H1 (cell line): Measurements from ENCODE around the gene NPR2. TPM values are rescaled to one million over a fixed set of nuclear protein-coding genes. Genes with fewer than 3 reads are reported as not detected.

Experiments
- CTCF ChIA-PET: fragments of 300-600 bp; sonication (Branson Sonifier 250); formaldehyde crosslinking; loops from one replicate; lab custom pipeline; 2021; ENCODE audit not compliant: partially characterized antibody; lab: Charles Lee
- POLR2A ChIA-PET: fragments of 300-600 bp; sonication (Branson Sonifier 250); formaldehyde crosslinking; loops from one replicate; lab custom pipeline; 2021; ENCODE audit warnings: inconsistent platforms; ENCODE audit not compliant: partially characterized antibody; lab: Charles Lee
- DNase-seq, 2 experiments: peaks; one replicate each; pipeline versions ENCODE4 v3.0.0 to v3.0.0-alpha.2; 2010 to 2022; ENCODE audit warnings: low spot score in 2 of 2, low read depth in 1 of 2, mixed read lengths in 1 of 2
- FAIRE-seq: peaks from 2 replicates; lab custom pipeline; 2011; peaks lifted over from hg19 to GRCh38; lab: Jason Lieb, UNC
- H2AFZ ChIP-seq: 2 replicates; pipeline ENCODE4 v1.8.1; 2012; ENCODE audit warnings: low read length, inconsistent platforms
- H2AK5ac ChIP-seq: 2 replicates; pipeline ENCODE4 v1.6.1; 2013; ENCODE audit warnings: low read depth, low read length
- H2BK120ac ChIP-seq: replicated peaks from 2 replicates; pipeline ENCODE3; 2013; ENCODE audit warnings: low read depth, low read length, inconsistent platforms
- H2BK12ac ChIP-seq: 2 replicates; pipeline ENCODE4 v1.6.1; 2013; ENCODE audit warnings: low read depth, low read length
- H2BK15ac ChIP-seq: 2 replicates; pipeline ENCODE4 v1.6.1; 2013; ENCODE audit warnings: low read length
- H2BK20ac ChIP-seq: 2 replicates; pipeline ENCODE4 v1.6.1; 2013; ENCODE audit warnings: low read length
- H2BK5ac ChIP-seq: 2 replicates; pipeline ENCODE4 v1.6.1; 2013; ENCODE audit warnings: low read depth, low read length
- H3K14ac ChIP-seq: 2 replicates; pipeline ENCODE4 v1.6.1; 2013; ENCODE audit warnings: inconsistent platforms; ENCODE audit not compliant: insufficient read length
- H3K18ac ChIP-seq: 2 replicates; pipeline ENCODE4 v1.6.1; 2013; ENCODE audit warnings: low read length; ENCODE audit errors: extremely low read depth
- H3K23ac ChIP-seq: 2 replicates; pipeline ENCODE4 v1.6.1; 2013; ENCODE audit warnings: inconsistent platforms; ENCODE audit not compliant: insufficient read length
- H3K23me2 ChIP-seq: 2 replicates; pipeline ENCODE4 v1.6.1; 2013; ENCODE audit warnings: low read depth, low read length
- H3K27ac ChIP-seq: 2 replicates; pipeline ENCODE4 v1.6.1; 2011; ENCODE audit warnings: low read depth, low read length, inconsistent platforms
- H3K27me3 ChIP-seq, 4 experiments: replicated peaks in 1 of 4; 1 replicate in 1 of 4; 2 replicates in 3 of 4; pipeline versions ENCODE4 v1.6.1 to v1.8.1; 2011 to 2013; ENCODE audit warnings: low read length in 3 of 4, mild to moderate bottlenecking in 3 of 4, inconsistent platforms in 2 of 4, mixed read lengths in 2 of 4, moderate library complexity in 1 of 4; ENCODE audit not compliant: control insufficient read depth in 3 of 4, insufficient read depth in 3 of 4; ENCODE audit errors: extremely low read depth in 1 of 4
- H3K36me3 ChIP-seq, 4 experiments: 2 replicates each; pipeline versions ENCODE4 v1.6.1 to v1.8.1; 2011 to 2013; ENCODE audit warnings: mild to moderate bottlenecking in 4 of 4, low read length in 3 of 4, moderate library complexity in 2 of 4, control low read depth in 1 of 4, inconsistent platforms in 1 of 4; ENCODE audit not compliant: insufficient read depth in 4 of 4, control insufficient read depth in 2 of 4
- H3K4ac ChIP-seq: replicated peaks from 2 replicates; pipeline ENCODE3; 2013; ENCODE audit warnings: low read length, low read depth, mixed read lengths, inconsistent platforms; ENCODE audit not compliant: insufficient read length
- H3K4me1 ChIP-seq, 4 experiments: replicated peaks in 1 of 4; 1 replicate in 1 of 4; 2 replicates in 3 of 4; pipeline versions ENCODE4 v1.6.1 to v1.8.1; 2011 to 2013; ENCODE audit warnings: low read length in 3 of 4, inconsistent platforms in 2 of 4, mixed read lengths in 1 of 4; ENCODE audit not compliant: insufficient read depth in 4 of 4, control insufficient read depth in 3 of 4
- H3K4me2 ChIP-seq, 2 experiments: 2 replicates each; pipeline versions ENCODE4 v1.6.1 to v1.8.1; 2011 to 2013; ENCODE audit warnings: low read depth in 2 of 2, low read length in 2 of 2, control low read depth in 1 of 2, inconsistent platforms in 1 of 2, mild to moderate bottlenecking in 1 of 2; ENCODE audit not compliant: insufficient read depth in 1 of 2
- H3K4me3 ChIP-seq, 4 experiments: fragments of 200-600, 300-600 bp in 1 of 4; sonication (generic), shearing (Covaris generic), sonication (Bioruptor Twin) in 1 of 4; 2 replicates each; pipeline versions ENCODE4 v1.5.1 to v1.8.1; 2011 to 2016; ENCODE audit warnings: low read length in 4 of 4, low read depth in 3 of 4, control low read depth in 2 of 4, inconsistent platforms in 2 of 4, mild to moderate bottlenecking in 2 of 4, mixed read lengths in 1 of 4, moderate library complexity in 1 of 4; ENCODE audit not compliant: insufficient read depth in 2 of 4; ENCODE audit errors: extremely low read depth in 1 of 4
- H3K56ac ChIP-seq: replicated peaks from 2 replicates; pipeline ENCODE3; 2013; ENCODE audit warnings: low read depth, mild to moderate bottlenecking, mixed read lengths, low read length, inconsistent platforms; ENCODE audit not compliant: insufficient read length
- H3K79me1 ChIP-seq: 2 replicates; pipeline ENCODE4 v1.6.1; 2013; ENCODE audit warnings: low read depth, low read length, control low read depth
- H3K79me2 ChIP-seq, 2 experiments: 2 replicates each; pipeline versions ENCODE4 v1.6.1 to v1.8.1; 2012 to 2013; ENCODE audit warnings: low read length in 2 of 2, mild to moderate bottlenecking in 2 of 2, inconsistent platforms in 1 of 2; ENCODE audit not compliant: insufficient read depth in 2 of 2, control insufficient read depth in 1 of 2
- H3K9ac ChIP-seq, 4 experiments: replicated peaks in 1 of 4; 1 replicate in 1 of 4; 2 replicates in 3 of 4; pipeline versions ENCODE4 v1.6.1 to v1.8.1; 2011 to 2013; ENCODE audit warnings: low read depth in 3 of 4, low read length in 3 of 4, control low read depth in 2 of 4, mild to moderate bottlenecking in 2 of 4, moderate library complexity in 2 of 4, inconsistent platforms in 1 of 4; ENCODE audit errors: extremely low read depth in 1 of 4
- H3K9me3 ChIP-seq, 2 experiments: 2 replicates each; pipeline versions ENCODE4 v1.6.1 to v1.8.1; 2012 to 2013; ENCODE audit warnings: mild to moderate bottlenecking in 2 of 2, moderate library complexity in 2 of 2, control low read depth in 1 of 2, inconsistent platforms in 1 of 2, low read depth in 1 of 2, low read length in 1 of 2, mixed read lengths in 1 of 2; ENCODE audit not compliant: insufficient read depth in 2 of 2
- H4K20me1 ChIP-seq, 2 experiments: replicated peaks in 1 of 2; 2 replicates each; pipeline versions ENCODE3 to v1.8.1; 2011 to 2013; ENCODE audit warnings: inconsistent platforms in 2 of 2, low read length in 2 of 2, mild to moderate bottlenecking in 1 of 2; ENCODE audit not compliant: insufficient read depth in 2 of 2, control insufficient read depth in 1 of 2
- H4K5ac ChIP-seq: 2 replicates; pipeline ENCODE4 v1.6.1; 2013; ENCODE audit warnings: low read length, low read depth, mixed read lengths, inconsistent platforms; ENCODE audit not compliant: insufficient read length
- H4K8ac ChIP-seq: 2 replicates; pipeline ENCODE4 v1.8.0; 2013; ENCODE audit warnings: mild to moderate bottlenecking, moderate library complexity, low read length, inconsistent platforms; ENCODE audit not compliant: insufficient read depth; ENCODE audit errors: extremely low read depth
- H4K91ac ChIP-seq: replicated peaks from 2 replicates; pipeline ENCODE3; 2013; ENCODE audit warnings: low read length, mixed read lengths, inconsistent platforms; ENCODE audit not compliant: insufficient read length
- MAX ChIP-seq: IDR thresholded peaks from 2 replicates; pipeline ENCODE4 v1.6.1; 2012; ENCODE audit warnings: inconsistent platforms
- RAD21 ChIP-seq, 2 experiments: IDR thresholded peaks in 1 of 2; conservative IDR thresholded peaks in 1 of 2; 2 replicates each; pipeline ENCODE4 v1.6.1; 2011; ENCODE audit warnings: low read depth in 2 of 2, low read length in 2 of 2, improper control_type of control experiment in 1 of 2, inconsistent platforms in 1 of 2, mild to moderate bottlenecking in 1 of 2, moderate library complexity in 1 of 2
- WGBS, 2 experiments: shearing (Covaris generic) in 1 of 2; methylation state at CpG; one replicate each; pipeline versions ENCODE4 v1.1.6 to v1.1.7; 2013 to 2015; ENCODE audit warnings: low lambda C conversion rate in 2 of 2, mixed read lengths in 2 of 2, inconsistent platforms in 1 of 2, low coverage in 1 of 2, missing lambda C conversion rate in 1 of 2; ENCODE audit not compliant: insufficient replicate concordance in 2 of 2, insufficient coverage in 1 of 2, insufficient read length in 1 of 2; ENCODE audit errors: extremely low coverage in 1 of 2, missing lambda C conversion rate in 1 of 2; 5-methylcytosine and 5-hydroxymethylcytosine counted together
- polyA plus RNA-seq, 7 experiments: library from polyadenylated mRNA; depleted of rRNA in 3 of 7; stranded (reverse) in 5 of 7; unstranded in 2 of 7; fragments of >200 nt in 5 of 7; fragments of 200-250 nt in 2 of 7; gene quantifications; 1 replicate in 5 of 7; 2 replicates in 1 of 7; 4 replicates in 1 of 7; pipeline versions ENCODE4 v1.2.1 to v1.2.3, GENCODE V29; 2011 to 2013; ENCODE audit warnings: missing spikeins in 2 of 7, mixed read lengths in 2 of 7
- total RNA-seq: library from RNA; stranded (reverse); fragmentation: NEBNext Ultra II Directional; extraction: Animal tissue kit (Norgen Biotek cat#: 25700); gene quantifications from 2 replicates; pipeline ENCODE4 v1.2.1, GENCODE V29; 2021

The NPR2 gene
- total and polyA plus RNA-seq, 2 of the 8 experiments (the other 6 are each of a cell fraction or from before 2014, with no cell fraction given): 11.0 to 17.0 TPM

GRCh38 chr9:35759795-35760194 is 31.6 kb upstream of the NPR2 start:
- Histone ChIP-seq H2BK12ac (no peak overlapping the region), H3K18ac (no peak overlapping the region), H3K79me1 (no peaks in the 10 kb centered on the region), H3K56ac (no peak overlapping the region), H3K27me3 (no peaks in the 10 kb centered on the region), H3K9me3 (no peaks in the 10 kb centered on the region), H3K14ac (no peak overlapping the region), H2AFZ (no peak overlapping the region), H4K8ac (no peak overlapping the region), H3K9ac (no peak overlapping the region), H3K27ac (no peak overlapping the region), H2BK20ac (no peak overlapping the region), H3K79me2 (peaks cover 0 to 24% of the 10 kb centered on the region in 2 experiments; a peak in 2 of 4 replicates), H3K4me2 (no peak overlapping the region), H3K4ac (no peak overlapping the region), H4K20me1 (no peaks in the 10 kb centered on the region), H2BK15ac (no peak overlapping the region), H3K4me3 (no peak overlapping the region), H3K36me3 (no peaks in the 10 kb centered on the region), H4K5ac (no peak overlapping the region), H3K4me1 (peaks cover 0 to 5% (median 0%) of the 10 kb centered on the region in 4 experiments; a peak in 2 of 7 replicates), H4K91ac (no peak overlapping the region), H3K23me2 (no peaks in the 10 kb centered on the region; the same call in 1 of the 2 replicates), H2BK120ac (no peak overlapping the region), H2AK5ac (no peak overlapping the region), H2BK5ac (no peak overlapping the region), H3K23ac (no peak overlapping the region)
- no peak for DNase-seq
- no peak for FAIRE-seq
- WGBS, 2 experiments: 86% methylated on average over 4 of the region's 4 CpGs; no CpG with 5 or more reads in 1 of the 2 experiments
- ChIA-PET CTCF (interaction anchor here (1.0 to 1.8 kb wide), 5 partner anchors 15 to 30 kb away, joined by 3 to 4 read pairs (median 4); no protein-coding TSS in a partner anchor), POLR2A (interaction anchor here (0.9 to 2.1 kb wide), 5 partner anchors 9 to 16 kb away, joined by 3 to 8 read pairs (median 4); partner anchors contain the start of genes GBA2 and RGP1)
- TF ChIP-seq RAD21 (IDR thresholded peaks at IDR 0.05 in 1 of 2, conservative IDR thresholded peaks at IDR 0.05 in 1 of 2; ENCODE audit: low read depth in 2 of 2, low read length in 2 of 2) (0 out of 4 replicates have a peak, but pooled peaks of 1 of the 2 experiments have one; percentile 2), MAX (no peak)
